HEK293 (cell line): ENCODE results near the gene MSH6.

Experiments
- CTCF ChIA-PET: fragments of 350-600 bp; formaldehyde crosslinking; extraction: SDS; loops from one replicate; lab custom pipeline; 2021; ENCODE audit warnings: antibody characterized with exemption; lab: Yijun Ruan, JAX
- POLR2A ChIA-PET: fragments of 300-600 bp; formaldehyde crosslinking; extraction: SDS; loops from one replicate; lab custom pipeline; 2020; ENCODE audit warnings: antibody characterized with exemption, inconsistent platforms; lab: Yijun Ruan, JAX
- H3K27ac ChIP-seq: fragments of 200-500 bp; sonication (Bioruptor generic); 2 replicates; pipeline ENCODE4 v1.5.1; 2014; ENCODE audit warnings: low read depth, low read length, control low read depth, inconsistent platforms; ENCODE audit errors: extremely low read depth
- H3K36me3 ChIP-seq, 2 experiments: fragments of 200-500 bp in 1 of 2; sonication (Bioruptor generic) in 1 of 2; 1 replicate in 1 of 2; 2 replicates in 1 of 2; pipeline ENCODE4 v1.5.1; 2014 to 2017; ENCODE audit warnings: inconsistent platforms in 2 of 2, low read length in 2 of 2; ENCODE audit not compliant: control insufficient read depth in 2 of 2, insufficient read depth in 1 of 2
- H3K4me1 ChIP-seq: fragments of 200-500 bp; sonication (Bioruptor generic); 2 replicates; pipeline ENCODE4 v1.5.1; 2014; ENCODE audit warnings: mild to moderate bottlenecking, low read length, inconsistent platforms; ENCODE audit not compliant: control insufficient read depth, insufficient read depth
- H3K4me3 ChIP-seq: 2 replicates; pipeline ENCODE4 v1.5.1; 2011; ENCODE audit warnings: low read depth, mild to moderate bottlenecking, control low read depth, low read length, moderate library complexity
- H3K9me3 ChIP-seq: fragments of 200-500 bp; sonication (Bioruptor generic); 2 replicates; pipeline ENCODE4 v1.5.1; 2014; ENCODE audit warnings: low read depth, low read length, inconsistent platforms; ENCODE audit not compliant: control insufficient read depth, insufficient read depth
- IKZF3 ChIP-seq: fragments of 450-650 bp; IDR thresholded peaks from 2 replicates; pipeline ENCODE4 v1.5.0; 2018; ENCODE audit warnings: missing biosample characterization, mild to moderate bottlenecking, missing genetic modification characterization, moderate library complexity
- MYNN ChIP-seq: fragments of 450-650 bp; formaldehyde crosslinking; IDR thresholded peaks from 2 replicates; pipeline ENCODE4 v1.5.1; 2016; ENCODE audit warnings: missing biosample characterization, missing genetic modification characterization, borderline replicate concordance
- PRDM1 ChIP-seq: fragments of 450-650 bp; formaldehyde crosslinking; IDR thresholded peaks from 2 replicates; pipeline ENCODE4; 2016; ENCODE audit warnings: missing biosample characterization, missing genetic modification characterization
- SCRT1 ChIP-seq: fragments of 450-650 bp; formaldehyde crosslinking; IDR thresholded peaks from 2 replicates; pipeline ENCODE4 v1.5.1; 2016; ENCODE audit warnings: missing biosample characterization, missing genetic modification characterization, borderline replicate concordance
- YY1 ChIP-seq: fragments of 450-650 bp; formaldehyde crosslinking; IDR thresholded peaks from 2 replicates; pipeline ENCODE4 v1.5.1; 2018; ENCODE audit warnings: missing biosample characterization, missing genetic modification characterization
- ZBTB21 ChIP-seq: fragments of 450-650 bp; formaldehyde crosslinking; IDR thresholded peaks from 2 replicates; pipeline ENCODE4 v1.5.1; 2017; ENCODE audit warnings: missing biosample characterization, missing genetic modification characterization
- ZEB2 ChIP-seq: fragments of 450-650 bp; formaldehyde crosslinking; IDR thresholded peaks from 2 replicates; pipeline ENCODE4 v1.5.1; 2016; ENCODE audit warnings: missing biosample characterization, missing genetic modification characterization
- ZIC2 ChIP-seq: fragments of 450-650 bp; formaldehyde crosslinking; IDR thresholded peaks from 2 replicates; pipeline ENCODE4 v1.5.1; 2016; ENCODE audit warnings: missing biosample characterization, missing genetic modification characterization
- ZNF23 ChIP-seq: fragments of 450-650 bp; formaldehyde crosslinking; IDR thresholded peaks from 2 replicates; pipeline ENCODE4 v1.5.1; 2016; ENCODE audit warnings: missing biosample characterization, missing genetic modification characterization, borderline replicate concordance
- ZNF248 ChIP-seq: fragments of 450-650 bp; formaldehyde crosslinking; IDR thresholded peaks from 2 replicates; pipeline ENCODE4 v1.5.1; 2017; ENCODE audit warnings: missing biosample characterization, missing genetic modification characterization
- ZNF274 ChIP-seq, 2 experiments: fragments of 200-500 bp in 1 of 2; fragments of 450-650 bp in 1 of 2; sonication (Bioruptor generic) in 1 of 2; formaldehyde crosslinking in 1 of 2; IDR thresholded peaks; 2 replicates each; pipeline versions ENCODE4 v1.5.1 to v1.6.1; 2014 to 2016; ENCODE audit warnings: borderline replicate concordance in 1 of 2, inconsistent platforms in 1 of 2, low read length in 1 of 2, missing biosample characterization in 1 of 2, missing genetic modification characterization in 1 of 2
- ZNF549 ChIP-seq: fragments of 450-650 bp; IDR thresholded peaks from 2 replicates; pipeline ENCODE4 v1.5.1; 2018; ENCODE audit warnings: missing biosample characterization, missing genetic modification characterization, mild to moderate bottlenecking, inconsistent platforms, moderate library complexity
- ZNF561 ChIP-seq: fragments of 450-650 bp; IDR thresholded peaks from 2 replicates; pipeline ENCODE4 v1.5.1; 2018; ENCODE audit warnings: missing biosample characterization, missing genetic modification characterization, borderline replicate concordance
- ZSCAN16 ChIP-seq: fragments of 450-650 bp; formaldehyde crosslinking; IDR thresholded peaks from 2 replicates; pipeline ENCODE4 v1.5.1; 2016; ENCODE audit warnings: missing biosample characterization, missing genetic modification characterization
- TF ChIP-seq, protein P1 (sequence below): fragments of 450-650 bp; formaldehyde crosslinking; IDR thresholded peaks from 2 replicates; pipeline ENCODE4 v1.5.1; 2016; ENCODE audit warnings: missing biosample characterization, missing genetic modification characterization
- TF ChIP-seq, protein P2 (sequence below): fragments of 450-650 bp; formaldehyde crosslinking; IDR thresholded peaks from 2 replicates; pipeline ENCODE4 v1.5.1; 2016; ENCODE audit warnings: missing biosample characterization, missing genetic modification characterization, borderline replicate concordance
- TF ChIP-seq, protein P3 (sequence below): fragments of 450-650 bp; formaldehyde crosslinking; IDR thresholded peaks from 2 replicates; pipeline ENCODE4 v1.5.1; 2016; ENCODE audit warnings: missing biosample characterization, missing genetic modification characterization
- TF ChIP-seq, protein P4 (sequence below): fragments of 450-650 bp; formaldehyde crosslinking; IDR thresholded peaks from 2 replicates; pipeline ENCODE4 v1.5.1; 2016; ENCODE audit warnings: missing biosample characterization, missing genetic modification characterization
- TF ChIP-seq, protein P5 (sequence below): fragments of 450-650 bp; formaldehyde crosslinking; IDR thresholded peaks from 2 replicates; pipeline ENCODE4 v1.5.1; 2016; ENCODE audit warnings: missing biosample characterization, missing genetic modification characterization

The MSH6 gene

DNA sequence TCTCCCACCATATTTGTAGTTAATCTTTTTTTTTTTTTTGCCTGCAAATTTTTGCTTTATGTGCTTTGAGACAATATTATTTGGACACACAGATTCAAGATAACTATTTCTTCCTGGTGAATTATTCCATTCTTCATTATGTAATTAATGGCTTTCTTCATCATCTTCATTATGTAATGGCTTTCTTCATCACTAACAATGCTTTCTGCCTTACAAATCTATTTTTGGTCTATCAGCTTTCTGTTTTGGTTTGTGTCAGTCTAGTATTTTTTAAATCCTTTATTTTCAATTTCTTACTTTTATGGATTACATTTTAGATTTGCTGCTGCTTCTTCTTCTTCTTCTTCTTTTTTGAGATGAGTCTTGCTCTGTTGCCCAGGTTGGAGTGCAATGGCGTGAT, 60.5 kb downstream of the MSH6 start:
- Histone ChIP-seq H3K4me3 (no peak overlapping the region), H3K36me3 (peaks cover 4 to 9% of the 10 kb centered on the region in 2 experiments), H3K9me3 (no peaks in the 10 kb centered on the region), H3K4me1 (0 out of 2 replicates have a peak, but pooled peaks cover 9% of the 10 kb centered on the region), H3K27ac (no peak overlapping the region)
- POLR2A ChIA-PET = interaction anchor here (1.6 kb wide), 1 partner anchor 60 kb away, joined by 7 read pairs; the partner anchor contains the start of gene MSH6
- TF ChIP-seq, protein P1, sequence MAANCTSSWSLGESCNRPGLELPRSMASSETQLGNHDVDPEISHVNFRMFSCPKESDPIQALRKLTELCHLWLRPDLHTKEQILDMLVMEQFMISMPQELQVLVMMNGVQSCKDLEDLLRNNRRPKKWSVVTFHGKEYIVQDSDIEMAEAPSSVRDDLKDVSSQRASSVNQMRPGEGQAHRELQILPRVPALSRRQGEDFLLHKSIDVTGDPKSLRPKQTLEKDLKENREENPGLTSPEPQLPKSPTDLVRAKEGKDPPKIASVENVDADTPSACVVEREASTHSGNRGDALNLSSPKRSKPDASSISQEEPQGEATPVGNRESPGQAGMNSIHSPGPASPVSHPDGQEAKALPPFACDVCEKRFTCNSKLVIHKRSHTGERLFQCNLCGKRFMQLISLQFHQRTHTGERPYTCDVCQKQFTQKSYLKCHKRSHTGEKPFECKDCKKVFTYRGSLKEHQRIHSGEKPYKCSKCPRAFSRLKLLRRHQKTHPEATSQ (tag by site-specific recombination) = no peak
- TF ChIP-seq, protein P2, sequence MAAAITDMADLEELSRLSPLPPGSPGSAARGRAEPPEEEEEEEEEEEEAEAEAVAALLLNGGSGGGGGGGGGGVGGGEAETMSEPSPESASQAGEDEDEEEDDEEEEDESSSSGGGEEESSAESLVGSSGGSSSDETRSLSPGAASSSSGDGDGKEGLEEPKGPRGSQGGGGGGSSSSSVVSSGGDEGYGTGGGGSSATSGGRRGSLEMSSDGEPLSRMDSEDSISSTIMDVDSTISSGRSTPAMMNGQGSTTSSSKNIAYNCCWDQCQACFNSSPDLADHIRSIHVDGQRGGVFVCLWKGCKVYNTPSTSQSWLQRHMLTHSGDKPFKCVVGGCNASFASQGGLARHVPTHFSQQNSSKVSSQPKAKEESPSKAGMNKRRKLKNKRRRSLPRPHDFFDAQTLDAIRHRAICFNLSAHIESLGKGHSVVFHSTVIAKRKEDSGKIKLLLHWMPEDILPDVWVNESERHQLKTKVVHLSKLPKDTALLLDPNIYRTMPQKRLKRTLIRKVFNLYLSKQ (tag by site-specific recombination) = no peak
- CTCF ChIA-PET = interaction anchor here (0.7 to 0.8 kb wide), 3 partner anchors 38 to 377 kb away, joined by 3 to 4 read pairs (median 4); no protein-coding TSS in a partner anchor

DNA sequence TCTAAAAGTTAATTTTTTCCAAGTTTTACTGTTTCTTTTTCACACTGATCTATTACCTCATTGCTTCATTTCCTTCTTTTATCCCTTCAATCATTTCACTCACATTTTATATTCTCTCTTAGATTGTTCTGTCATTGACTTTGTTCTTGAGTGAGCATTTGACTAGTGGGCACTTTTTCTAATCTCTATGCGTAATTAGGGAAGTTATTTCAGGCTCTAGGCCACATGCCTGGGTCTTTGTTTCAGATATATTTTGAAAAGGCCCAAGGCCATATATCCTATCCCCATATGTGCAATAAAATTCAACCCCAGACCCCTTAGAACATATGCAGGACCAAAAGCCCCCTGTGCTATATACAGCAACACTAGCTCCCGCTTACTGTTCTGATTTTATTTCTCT, 61.2 kb downstream of the MSH6 start:
- no peak overlapping the region for H3K27ac ChIP-seq
- TF ChIP-seq ZNF549 (tag by site-specific recombination) (no peak), ZNF248 (tag by site-specific recombination) (no peak), ZSCAN16 (tag by site-specific recombination) (no peak), YY1 (tag by site-specific recombination) (no peak), PRDM1 (tag by site-specific recombination) (no peak), ZNF23 (tag by site-specific recombination) (no peak), ZNF274 (IDR thresholded peaks at IDR 0.05; ENCODE audit: low read length) (no peak), ZNF274 (tag by site-specific recombination; IDR thresholded peaks at IDR 0.05; ENCODE audit: borderline replicate concordance) (no peak), IKZF3 (tag by site-specific recombination) (no peak)
- TF ChIP-seq, protein P1 (tag by site-specific recombination) = no peak
- H3K4me3 ChIP-seq = no peak overlapping the region
- no peaks in the 10 kb centered on the region for H3K9me3 ChIP-seq
- ChIA-PET POLR2A (no interaction called here), CTCF (interaction anchor here (1.0 kb wide), 1 partner anchor 16 kb away, joined by 3 read pairs; no protein-coding TSS in a partner anchor)
- peaks cover 0 to 3% of the 10 kb centered on the region in 2 experiments; a peak in 2 of 3 replicates for H3K36me3 ChIP-seq
- 0 out of 2 replicates have a peak, but pooled peaks cover 9% of the 10 kb centered on the region for H3K4me1 ChIP-seq

DNA sequence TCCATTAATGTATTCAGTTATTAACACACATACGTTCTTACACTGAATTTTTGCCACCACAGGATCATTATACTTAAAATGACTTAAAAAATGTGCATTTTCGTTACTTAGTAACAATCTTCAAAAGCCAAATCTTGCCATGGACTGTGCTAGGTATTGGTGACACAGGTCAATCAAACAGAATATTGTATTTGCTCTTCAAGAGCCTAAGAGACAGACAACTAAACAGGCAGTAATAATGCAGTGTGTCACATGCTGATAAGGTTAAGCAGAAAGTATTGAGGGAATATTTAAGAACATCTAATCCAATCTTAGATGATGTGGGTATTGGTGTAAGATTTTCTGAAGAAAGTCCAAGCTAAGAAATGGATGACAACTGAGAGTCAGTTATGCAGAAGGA, 66.4 kb downstream of the MSH6 start:
- Histone ChIP-seq H3K36me3 (no peaks in the 10 kb centered on the region), H3K4me1 (peaks cover 11% of the 10 kb centered on the region), H3K4me3 (no peak overlapping the region), H3K9me3 (no peaks in the 10 kb centered on the region), H3K27ac (no peak overlapping the region)
- ChIA-PET CTCF (interaction anchor here (0.7 to 1.2 kb wide), 4 partner anchors 8 to 412 kb away, joined by 3 to 6 read pairs (median 4); no protein-coding TSS in a partner anchor), POLR2A (interaction anchor here (1.0 kb wide), 1 partner anchor 66 kb away, joined by 3 read pairs; the partner anchor contains the start of gene MSH6)
- TF ChIP-seq SCRT1 (tag by site-specific recombination) = no peak
- no peak for TF ChIP-seq ZIC2 (tag by site-specific recombination)
- TF ChIP-seq ZNF549 (tag by site-specific recombination) = no peak
- TF ChIP-seq, protein P3, sequence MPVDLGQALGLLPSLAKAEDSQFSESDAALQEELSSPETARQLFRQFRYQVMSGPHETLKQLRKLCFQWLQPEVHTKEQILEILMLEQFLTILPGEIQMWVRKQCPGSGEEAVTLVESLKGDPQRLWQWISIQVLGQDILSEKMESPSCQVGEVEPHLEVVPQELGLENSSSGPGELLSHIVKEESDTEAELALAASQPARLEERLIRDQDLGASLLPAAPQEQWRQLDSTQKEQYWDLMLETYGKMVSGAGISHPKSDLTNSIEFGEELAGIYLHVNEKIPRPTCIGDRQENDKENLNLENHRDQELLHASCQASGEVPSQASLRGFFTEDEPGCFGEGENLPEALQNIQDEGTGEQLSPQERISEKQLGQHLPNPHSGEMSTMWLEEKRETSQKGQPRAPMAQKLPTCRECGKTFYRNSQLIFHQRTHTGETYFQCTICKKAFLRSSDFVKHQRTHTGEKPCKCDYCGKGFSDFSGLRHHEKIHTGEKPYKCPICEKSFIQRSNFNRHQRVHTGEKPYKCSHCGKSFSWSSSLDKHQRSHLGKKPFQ (tag by site-specific recombination) = no peak
- no peak for TF ChIP-seq MYNN
- TF ChIP-seq ZNF561 (tag by site-specific recombination) = no peak
- TF ChIP-seq, protein P4, sequence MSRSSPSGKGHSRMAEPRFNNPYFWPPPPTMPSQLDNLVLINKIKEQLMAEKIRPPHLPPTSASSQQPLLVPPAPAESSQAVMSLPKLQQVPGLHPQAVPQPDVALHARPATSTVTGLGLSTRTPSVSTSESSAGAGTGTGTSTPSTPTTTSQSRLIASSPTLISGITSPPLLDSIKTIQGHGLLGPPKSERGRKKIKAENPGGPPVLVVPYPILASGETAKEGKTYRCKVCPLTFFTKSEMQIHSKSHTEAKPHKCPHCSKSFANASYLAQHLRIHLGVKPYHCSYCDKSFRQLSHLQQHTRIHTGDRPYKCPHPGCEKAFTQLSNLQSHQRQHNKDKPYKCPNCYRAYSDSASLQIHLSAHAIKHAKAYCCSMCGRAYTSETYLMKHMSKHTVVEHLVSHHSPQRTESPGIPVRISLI (tag by site-specific recombination) = no peak
- TF ChIP-seq ZBTB21 = no peak
- TF ChIP-seq, protein P5, sequence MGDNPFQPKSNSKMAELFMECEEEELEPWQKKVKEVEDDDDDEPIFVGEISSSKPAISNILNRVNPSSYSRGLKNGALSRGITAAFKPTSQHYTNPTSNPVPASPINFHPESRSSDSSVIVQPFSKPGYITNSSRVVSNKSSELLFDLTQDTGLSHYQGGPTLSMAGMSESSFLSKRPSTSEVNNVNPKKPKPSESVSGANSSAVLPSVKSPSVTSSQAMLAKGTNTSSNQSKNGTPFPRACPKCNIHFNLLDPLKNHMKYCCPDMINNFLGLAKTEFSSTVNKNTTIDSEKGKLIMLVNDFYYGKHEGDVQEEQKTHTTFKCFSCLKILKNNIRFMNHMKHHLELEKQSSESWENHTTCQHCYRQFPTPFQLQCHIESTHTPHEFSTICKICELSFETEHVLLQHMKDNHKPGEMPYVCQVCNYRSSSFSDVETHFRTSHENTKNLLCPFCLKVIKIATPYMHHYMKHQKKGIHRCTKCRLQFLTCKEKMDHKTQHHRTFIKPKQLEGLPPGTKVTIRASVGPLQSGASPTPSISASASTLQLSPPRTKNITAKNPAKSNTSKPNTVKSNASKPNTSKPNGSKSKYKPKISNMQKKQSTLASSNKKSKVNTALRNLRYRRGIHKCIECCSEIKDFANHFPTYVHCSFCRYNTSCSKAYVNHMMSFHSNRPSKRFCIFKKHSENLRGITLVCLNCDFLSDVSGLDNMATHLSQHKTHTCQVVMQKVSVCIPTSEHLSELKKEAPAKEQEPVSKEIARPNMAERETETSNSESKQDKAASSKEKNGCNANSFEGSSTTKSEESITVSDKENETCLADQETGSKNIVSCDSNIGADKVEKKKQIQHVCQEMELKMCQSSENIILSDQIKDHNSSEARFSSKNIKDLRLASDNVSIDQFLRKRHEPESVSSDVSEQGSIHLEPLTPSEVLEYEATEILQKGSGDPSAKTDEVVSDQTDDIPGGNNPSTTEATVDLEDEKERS = no peak
- TF ChIP-seq ZEB2 (tag by site-specific recombination) = no peak
